Activated naive CD8-positive, alpha-beta T cell treated with anti-CD3 and anti-CD28 coated beads, Interleukin-2, amount 50 U/mL, for 16 hours (primary cell): ENCODE results near the gene SZT2.

Experiments used
- DNase-seq: peaks from one replicate; pipeline ENCODE4 v3.0.0-alpha.2; 2020; ENCODE audit warnings: low read depth, low spot score

The SZT2 gene

GRCh38 chr1:43441166-43441893, 51.6 kb downstream of the SZT2 start:
- DNase-seq: no peak

GRCh38 chr1:43441894-43442637, 52.4 kb downstream of the SZT2 start:
- DNase-seq: no peak

GRCh38 chr1:43442756-43443155, 53.1 kb downstream of the SZT2 start:
- DNase-seq: no peak

GRCh38 chr1:43443197-43443946, 53.7 kb downstream of the SZT2 start:
- DNase-seq: no peak

GRCh38 chr1:43444151-43444828, 54.6 kb downstream of the SZT2 start:
- DNase-seq: no peak

- no peak for DNase-seq
Measured at GRCh38 chr1:43444836-43445235, 55.1 kb downstream of the SZT2 start.

- DNase-seq: no peak
Measured at GRCh38 chr1:43445606-43446387, 56.1 kb downstream of the SZT2 start.

GRCh38 chr1:43446388-43446740, 56.7 kb downstream of the SZT2 start:
- no peak for DNase-seq

GRCh38 chr1:43446881-43447835, 57.5 kb downstream of the SZT2 start:
- DNase-seq: no peak

GRCh38 chr1:43447891-43448708, 58.4 kb downstream of the SZT2 start:
- no peak for DNase-seq

- DNase-seq: no peak
Measured at GRCh38 chr1:43448955-43449707, 59.4 kb downstream of the SZT2 start.

GRCh38 chr1:43449708-43450069, 60.0 kb downstream of the SZT2 start:
- no peak for DNase-seq

- DNase-seq: no peak
Measured at GRCh38 chr1:43450251-43450941, 60.7 kb downstream of the SZT2 start.

- DNase-seq: no peak
Measured at GRCh38 chr1:43451157-43451591, 61.5 kb downstream of the SZT2 start.

- DNase-seq: no peak
Measured at GRCh38 chr1:43451701-43452532, 62.2 kb downstream of the SZT2 start.

- no peak for DNase-seq
Measured at GRCh38 chr1:43452789-43453441, 63.2 kb downstream of the SZT2 start.
